HG03565 (cell line): Measurements from ENCODE around the gene MAN2C1.
"Not testable (repeated sequence)": the region's sequence is repeated elsewhere in the genome, so short reads cannot be mapped to it uniquely, and the experiment has no call there.

Experiments
- ATAC-seq: cut with Tn5 transposase; IDR thresholded peaks from one replicate; pipeline ENCODE4 v1.9.1; 2021; ENCODE audit warnings: mild to moderate bottlenecking, moderate library complexity; ENCODE audit not compliant: unreplicated experiment

The MAN2C1 gene

GRCh38 chr15:75367913-75368688, at the start of gene MAN2C1:
Gene MAN2C1 (minus strand): TSS chr15:75368607. CDS start chr15:75368583, 24 bp downstream.
- peak; percentile 89 for ATAC-seq

GRCh38 chr15:75416584-75416983, 48.2 kb upstream of the MAN2C1 start:
- ATAC-seq: no peak

- ATAC-seq: no peak
These were observed 41.8 kb upstream of the MAN2C1 start for GRCh38 chr15:75410196-75410595.

- ATAC-seq: no peak
These were observed 38.7 kb upstream of the MAN2C1 start for GRCh38 chr15:75407083-75407482.

- ATAC-seq: no peak
These were observed 35.5 kb upstream of the MAN2C1 start for GRCh38 chr15:75403892-75404291.

GRCh38 chr15:75397494-75397893, 29.1 kb upstream of the MAN2C1 start:
- no peak for ATAC-seq

- no peak for ATAC-seq
These were observed 21.5 kb upstream of the MAN2C1 start for GRCh38 chr15:75389791-75390382.

- not testable (repeated sequence) for ATAC-seq
These were observed 15.6 kb upstream of the MAN2C1 start for GRCh38 chr15:75383986-75384385.

GRCh38 chr15:75380773-75381172, 12.4 kb upstream of the MAN2C1 start:
- no peak for ATAC-seq

- no peak for ATAC-seq
These were observed 3.7 kb upstream of the MAN2C1 start for GRCh38 chr15:75371901-75372688.

GRCh38 chr15:75371486-75371885, 3.1 kb upstream of the MAN2C1 start:
- ATAC-seq: no peak

- ATAC-seq: no peak
These were observed 1.6 kb upstream of the MAN2C1 start for GRCh38 chr15:75369897-75370581.

GRCh38 chr15:75368689-75369239, 357 bp upstream of the MAN2C1 start:
- no peak for ATAC-seq

GRCh38 chr15:75367406-75367912, 948 bp downstream of the MAN2C1 start:
- no peak for ATAC-seq

GRCh38 chr15:75367006-75367405, 1.4 kb downstream of the MAN2C1 start:
- no peak for ATAC-seq

- no peak for ATAC-seq
These were observed 2.2 kb downstream of the MAN2C1 start for GRCh38 chr15:75366163-75366562.

- no peak for ATAC-seq
These were observed 3.5 kb downstream of the MAN2C1 start for GRCh38 chr15:75364881-75365280.

- no peak for ATAC-seq
These were observed 4.6 kb downstream of the MAN2C1 start for GRCh38 chr15:75363786-75364185.

- ATAC-seq: no peak
These were observed 5.7 kb downstream of the MAN2C1 start for GRCh38 chr15:75362642-75363249.

- ATAC-seq: no peak
These were observed 6.3 kb downstream of the MAN2C1 start for GRCh38 chr15:75361989-75362641.
